Hematopoietic multipotent progenitor cell (in vitro differentiated cells): ENCODE data around the gene CTSL. TPM values are rescaled to one million over a fixed set of nuclear protein-coding genes. Genes with fewer than 3 reads are reported as not detected.
"Not testable (repeated sequence)": the region's sequence is repeated elsewhere in the genome, so short reads cannot be mapped to it uniquely, and the experiment has no call there.

Experiments
- DNase-seq, 3 donors: peaks; one replicate each; pipeline ENCODE4 v3.0.0-alpha.2; 2011 to 2015; ENCODE audit warnings: low read depth in 2 of 3, low spot score in 2 of 3
- total RNA-seq: library from RNA; depleted of rRNA; stranded (reverse); fragments of >200 nt; gene quantifications from one replicate; pipeline ENCODE4 v1.2.3, GENCODE V29; 2012

CTSL gene
- total RNA-seq, 1 donor: 1.3 TPM

- DNase-seq: no peak
Observed at GRCh38 chr9:87750726-87751125, 24.8 kb downstream of the CTSL start.

- DNase-seq: no peak
Observed at GRCh38 chr9:87751423-87751822, 25.5 kb downstream of the CTSL start.

- no peak for DNase-seq
Observed at GRCh38 chr9:87751868-87752267, 25.9 kb downstream of the CTSL start.

GRCh38 chr9:87753313-87753712, 27.4 kb downstream of the CTSL start:
- DNase-seq: no peak

GRCh38 chr9:87758330-87758729, 32.4 kb downstream of the CTSL start:
- DNase-seq: not testable (repeated sequence)

- not testable (repeated sequence) for DNase-seq
Observed at GRCh38 chr9:87759980-87760379, 34.1 kb downstream of the CTSL start.

- DNase-seq: no peak
Observed at GRCh38 chr9:87760529-87760928, 34.6 kb downstream of the CTSL start.

- no peak for DNase-seq
Observed at GRCh38 chr9:87763286-87763685, 37.4 kb downstream of the CTSL start.

- no peak for DNase-seq
Observed at GRCh38 chr9:87765521-87765920, 39.6 kb downstream of the CTSL start.

GRCh38 chr9:87766697-87767096, 40.8 kb downstream of the CTSL start:
- no peak for DNase-seq

- no peak for DNase-seq
Observed at GRCh38 chr9:87770616-87771315, 44.8 kb downstream of the CTSL start.

GRCh38 chr9:87771316-87772006, 45.5 kb downstream of the CTSL start:
- no peak for DNase-seq

GRCh38 chr9:87776481-87777379, 50.8 kb downstream of the CTSL start:
- peak in 1 of 3 donors; percentile 11 for DNase-seq

- DNase-seq: no peak
Observed at GRCh38 chr9:87778996-87779395, 53.1 kb downstream of the CTSL start.

Other genes starting within 250 kb of the CTSL start
- 148 TPM for gene DAPK1, start 228.3 kb upstream of the CTSL start, total RNA-seq
- gene SPATA31E1, start 156.8 kb downstream of the CTSL start, total RNA-seq: not detected
- under 0.01 TPM for gene SPATA31C1, start 191.8 kb downstream of the CTSL start, total RNA-seq
- 5.9 TPM for gene CDK20, start 248.4 kb downstream of the CTSL start, total RNA-seq